IMR-90 (cell line): ENCODE data around the gene INF2. TPM values are rescaled to one million over a fixed set of nuclear protein-coding genes. Genes with fewer than 3 reads are reported as not detected.
"Not testable (repeated sequence)": the region's sequence is repeated elsewhere in the genome, so short reads cannot be mapped to it uniquely, and the experiment has no call there.

ENCODE experiments used
- ATAC-seq: fragments of 200-7000 bp; cut with Tn5 transposase; 2 replicates; pipeline ENCODE4 v1.9.1; 2020; ENCODE audit warnings: low read depth, mild to moderate bottlenecking, moderate library complexity
- BruUV-seq: library from RNA; stranded (reverse); fragments of 400-500 nt; replicated peaks from 2 replicates; lab custom pipeline; 2021; lab: Mats Ljungman, UMichigan
- CTCF ChIA-PET: fragments of 300-600 bp; formaldehyde crosslinking; extraction: SDS; loops from one replicate; lab custom pipeline; 2021; ENCODE audit warnings: antibody characterized with exemption; lab: Yijun Ruan, JAX
- POLR2A ChIA-PET: fragments of 300-600 bp; sonication (Branson Sonifier 250); formaldehyde crosslinking; loops from one replicate; lab custom pipeline; 2022; ENCODE audit warnings: antibody characterized with exemption; ENCODE audit not compliant: unreplicated experiment; lab: Charles Lee
- DNase-seq: peaks from one replicate; pipeline ENCODE4 v3.0.0; 2013
- H2AFZ ChIP-seq: replicated peaks from 2 replicates; pipeline ENCODE3; 2013; ENCODE audit warnings: low read length, mild to moderate bottlenecking; ENCODE audit not compliant: poor library complexity
- H2AK5ac ChIP-seq: 2 replicates; pipeline ENCODE4 v1.6.1; 2013; ENCODE audit warnings: low read depth, low read length, inconsistent platforms
- H2AK9ac ChIP-seq: replicated peaks from 2 replicates; pipeline ENCODE3; 2013; ENCODE audit warnings: mild to moderate bottlenecking, low read depth, low read length, moderate library complexity; ENCODE audit not compliant: poor library complexity
- H2BK120ac ChIP-seq: 2 replicates; pipeline ENCODE4 v1.6.1; 2013; ENCODE audit warnings: low read depth, low read length, inconsistent platforms
- H2BK15ac ChIP-seq: 3 replicates; pipeline ENCODE4 v1.6.1; 2013; ENCODE audit warnings: low read depth, low read length, inconsistent platforms
- H2BK20ac ChIP-seq: 2 replicates; pipeline ENCODE4 v1.6.1; 2013; ENCODE audit warnings: low read depth, mild to moderate bottlenecking, inconsistent platforms, low read length, moderate library complexity
- H2BK5ac ChIP-seq: 2 replicates; pipeline ENCODE4 v1.6.1; 2013; ENCODE audit warnings: mild to moderate bottlenecking, low read depth, low read length, inconsistent platforms; ENCODE audit not compliant: poor library complexity, severe bottlenecking
- H3K14ac ChIP-seq: replicated peaks from 2 replicates; pipeline ENCODE4 v1.6.1; 2013; ENCODE audit warnings: low read depth, low read length, inconsistent platforms
- H3K18ac ChIP-seq: 2 replicates; pipeline ENCODE4 v1.6.1; 2013; ENCODE audit warnings: low read depth, low read length, control low read depth
- H3K23ac ChIP-seq: 2 replicates; pipeline ENCODE4 v1.6.1; 2013; ENCODE audit warnings: low read depth, low read length, inconsistent platforms
- H3K27ac ChIP-seq: 2 replicates; pipeline ENCODE4 v1.5.1; 2013; ENCODE audit warnings: mild to moderate bottlenecking, control low read depth, low read length; ENCODE audit not compliant: insufficient read depth
- H3K27me3 ChIP-seq: 2 replicates; pipeline ENCODE4 v1.6.1; 2013; ENCODE audit warnings: low read length; ENCODE audit not compliant: control insufficient read depth, insufficient read depth
- H3K36me3 ChIP-seq: 2 replicates; pipeline ENCODE4 v1.6.1; 2013; ENCODE audit warnings: low read length, mixed read lengths; ENCODE audit not compliant: control insufficient read depth, insufficient read depth
- H3K4ac ChIP-seq: 2 replicates; pipeline ENCODE4 v1.6.1; 2013; ENCODE audit warnings: low read depth, low read length, inconsistent platforms
- H3K4me1 ChIP-seq: 2 replicates; pipeline ENCODE4 v1.6.1; 2013; ENCODE audit warnings: low read length, mixed read lengths; ENCODE audit not compliant: control insufficient read depth, insufficient read depth
- H3K4me2 ChIP-seq: 2 replicates; pipeline ENCODE4 v1.6.1; 2013; ENCODE audit warnings: low read depth, mild to moderate bottlenecking, control low read depth, low read length, moderate library complexity
- H3K4me3 ChIP-seq: 2 replicates; pipeline ENCODE4 v1.5.1; 2013; ENCODE audit warnings: low read depth, mild to moderate bottlenecking, control low read depth, low read length, moderate library complexity; ENCODE audit not compliant: insufficient read depth
- H3K56ac ChIP-seq: 2 replicates; pipeline ENCODE4 v1.6.1; 2013; ENCODE audit warnings: low read length, inconsistent platforms; ENCODE audit not compliant: insufficient read depth; ENCODE audit errors: extremely low read depth
- H3K79me1 ChIP-seq, 2 experiments: 2 replicates each; pipeline ENCODE4 v1.6.1; 2013; ENCODE audit warnings: low read length in 2 of 2, inconsistent platforms in 1 of 2, low read depth in 1 of 2
- H3K9ac ChIP-seq: 2 replicates; pipeline ENCODE4 v1.6.1; 2013; ENCODE audit warnings: low read depth, low read length, control low read depth
- H3K9me1 ChIP-seq: 2 replicates; pipeline ENCODE4 v1.6.1; 2013; ENCODE audit warnings: low read length, inconsistent platforms; ENCODE audit not compliant: insufficient read depth
- H3K9me3 ChIP-seq: 2 replicates; pipeline ENCODE4 v1.6.1; 2013; ENCODE audit warnings: low read length; ENCODE audit not compliant: control insufficient read depth, insufficient read depth
- H4K20me1 ChIP-seq: 2 replicates; pipeline ENCODE4 v1.6.1; 2013; ENCODE audit warnings: low read length, inconsistent platforms; ENCODE audit not compliant: insufficient read depth
- H4K5ac ChIP-seq: 2 replicates; pipeline ENCODE4 v1.6.1; 2013; ENCODE audit warnings: mild to moderate bottlenecking, low read depth, low read length, control low read depth
- H4K8ac ChIP-seq, 2 experiments: 2 replicates each; pipeline ENCODE4 v1.6.1; 2013; ENCODE audit warnings: low read depth in 2 of 2, low read length in 2 of 2, control low read depth in 1 of 2, inconsistent platforms in 1 of 2
- H4K91ac ChIP-seq: 2 replicates; pipeline ENCODE4 v1.6.1; 2013; ENCODE audit warnings: low read depth, low read length, inconsistent platforms; ENCODE audit not compliant: insufficient read depth
- WGBS, 2 experiments: methylation state at CpG; one replicate each; pipeline versions ENCODE4 v1.1.5 to v1.1.7; 2013; ENCODE audit warnings: missing lambda C conversion rate in 2 of 2; ENCODE audit not compliant: insufficient read length in 1 of 2; ENCODE audit errors: extremely low coverage in 2 of 2; 5-methylcytosine and 5-hydroxymethylcytosine counted together
- dilution Hi-C: fragments of 300-500 bp; cut with HindIII; formaldehyde crosslinking; loops from one replicate; pipeline ENCODE4 v1.14.3; 2018; ENCODE audit warnings: low sequenced_read_pairs; ENCODE audit not compliant: unreplicated experiment
- in situ Hi-C: fragments of 300-500 bp; cut with MboI; formaldehyde crosslinking; loops from 3 replicates; pipeline ENCODE4 v1.14.3; 2019; ENCODE audit warnings: low sequenced_read_pairs, inconsistent platforms, mixed read lengths
- intact Hi-C: fragments of 100-400 bp; cut with micrococcal nuclease; formaldehyde crosslinking; loops from 2 replicates; pipeline ENCODE4 v1.10.0; 2022
- polyA plus RNA-seq, 3 experiments: library from polyadenylated mRNA; depleted of rRNA; stranded (reverse); fragments of >200 nt; gene quantifications; 2 replicates each; pipeline ENCODE4 v1.2.3, GENCODE V29; 2012; ENCODE audit warnings: low replicate concordance in 1 of 3
- total RNA-seq: library from RNA; depleted of rRNA; stranded (reverse); fragments of >200 nt; gene quantifications from 2 replicates; pipeline ENCODE4 v1.2.3, GENCODE V29; 2012

INF2 gene
- total and polyA plus RNA-seq, 2 of the 4 experiments (the other 2 are of a cell fraction): 16.8 to 62.1 TPM

GRCh38 chr14:104671330-104671977 lies 18.0 kb upstream of the INF2 start:
- DNase-seq, H3K14ac ChIP-seq, H2BK120ac ChIP-seq, H2BK15ac ChIP-seq, H4K20me1 ChIP-seq, H3K4me1 ChIP-seq, H3K36me3 ChIP-seq, H3K9me3 ChIP-seq, H2BK5ac ChIP-seq, H4K5ac ChIP-seq, H3K56ac ChIP-seq, POLR2A ChIA-PET, H3K9me1 ChIP-seq, H3K4me3 ChIP-seq, H4K91ac ChIP-seq, intact Hi-C loops, H3K23ac ChIP-seq, H3K4ac ChIP-seq, H3K27me3 ChIP-seq, H2AK5ac ChIP-seq, H4K8ac ChIP-seq, BruUV-seq, H3K18ac ChIP-seq, in situ Hi-C loops, ATAC-seq, H2AFZ ChIP-seq, H3K79me1 ChIP-seq, H2BK20ac ChIP-seq, H3K27ac ChIP-seq, H3K4me2 ChIP-seq, CTCF ChIA-PET, H3K9ac ChIP-seq, dilution Hi-C loops: not testable (repeated sequence)
- WGBS, 2 experiments: 86% methylated on average over 9 of the region's 19 CpGs; no CpG with 5 or more reads in 1 of the 2 experiments
- peak overlapping the region; percentile 28 for H2AK9ac ChIP-seq

- H4K91ac ChIP-seq, H3K4me2 ChIP-seq, H3K27ac ChIP-seq, H4K8ac ChIP-seq, H2BK15ac ChIP-seq, H2BK20ac ChIP-seq, H4K20me1 ChIP-seq, dilution Hi-C loops, DNase-seq, H2AK5ac ChIP-seq, H3K9me3 ChIP-seq, POLR2A ChIA-PET, H3K79me1 ChIP-seq, H2BK120ac ChIP-seq, H2AK9ac ChIP-seq, H3K14ac ChIP-seq, H3K18ac ChIP-seq, H4K5ac ChIP-seq, H2BK5ac ChIP-seq, H3K23ac ChIP-seq, H3K9ac ChIP-seq, H3K4me3 ChIP-seq, H3K4ac ChIP-seq, H3K27me3 ChIP-seq, H3K56ac ChIP-seq, H3K4me1 ChIP-seq, H3K36me3 ChIP-seq, BruUV-seq, in situ Hi-C loops, H3K9me1 ChIP-seq, CTCF ChIA-PET, intact Hi-C loops: not testable (repeated sequence)
- H2AFZ ChIP-seq: peak overlapping the region; percentile 5
- WGBS, 2 experiments: 80% methylated on average over 3 of the region's 8 CpGs; no CpG with 5 or more reads in 1 of the 2 experiments
- ATAC-seq: 0 out of 2 replicates have a peak, but pooled peaks have one; percentile 13
These were observed 17.3 kb upstream of the INF2 start for GRCh38 chr14:104672119-104672518.
